Natural killer cell (primary cell): Measurements from ENCODE around the gene CD68. TPM values are rescaled to one million over a fixed set of nuclear protein-coding genes. Genes with fewer than 3 reads are reported as not detected.

ENCODE experiments used
- ATAC-seq, 3 donors: fragments of 150-1000 bp in 2 of 3; fragments of 200-7000 bp in 1 of 3; cut with Tn5 transposase; 1 replicate in 1 of 3; 2 replicates in 2 of 3; pipeline ENCODE4 v1.10.0; 2021; ENCODE audit warnings: mild to moderate bottlenecking in 2 of 3, moderate library complexity in 2 of 3
- DNase-seq, 2 donors: peaks; one replicate each; pipeline versions ENCODE4 v3.0.0 to v3.0.0-alpha.2; 2013 to 2021; ENCODE audit warnings: mixed read lengths in 1 of 2
- H3K27ac ChIP-seq: one replicate; pipeline ENCODE4 v1.5.1; 2013; ENCODE audit warnings: mild to moderate bottlenecking, low read length
- H3K27me3 ChIP-seq: one replicate; pipeline ENCODE4 v1.6.1; 2013; ENCODE audit warnings: low read length; ENCODE audit not compliant: control insufficient read depth, insufficient read depth
- H3K36me3 ChIP-seq: one replicate; pipeline ENCODE4 v1.6.1; 2013; ENCODE audit warnings: low read length; ENCODE audit not compliant: control insufficient read depth, insufficient read depth
- H3K4me1 ChIP-seq: one replicate; pipeline ENCODE4 v1.6.1; 2013; ENCODE audit warnings: low read length; ENCODE audit not compliant: control insufficient read depth, insufficient read depth
- H3K4me3 ChIP-seq: one replicate; pipeline ENCODE4 v1.5.1; 2013; ENCODE audit warnings: low read length
- H3K9me3 ChIP-seq: one replicate; pipeline ENCODE4 v1.6.1; 2013; ENCODE audit warnings: low read length; ENCODE audit not compliant: control insufficient read depth, insufficient read depth
- H3K27ac Mint-ChIP-seq, 2 donors: one replicate each; pipeline ENCODE4 v1.8.0; 2022; ENCODE audit warnings: mild to moderate bottlenecking in 2 of 2, mixed read lengths in 2 of 2, moderate library complexity in 1 of 2
- H3K27me3 Mint-ChIP-seq, 2 donors: one replicate each; pipeline ENCODE4 v1.8.0; 2022; ENCODE audit warnings: low read depth in 2 of 2, mixed read lengths in 2 of 2
- H3K36me3 Mint-ChIP-seq: one replicate; pipeline ENCODE4 v1.8.0; 2022; ENCODE audit warnings: mixed read lengths
- H3K4me1 Mint-ChIP-seq, 2 donors: one replicate each; pipeline ENCODE4 v1.8.0; 2022; ENCODE audit warnings: mixed read lengths in 2 of 2
- H3K4me3 Mint-ChIP-seq: one replicate; pipeline ENCODE4 v1.8.0; 2022; ENCODE audit warnings: mild to moderate bottlenecking, moderate library complexity, mixed read lengths
- H3K9me3 Mint-ChIP-seq, 2 donors: one replicate each; pipeline ENCODE4 v1.8.0; 2022; ENCODE audit warnings: mixed read lengths in 2 of 2
- CTCF ChIP-seq: fragments of 200-600 bp; IDR thresholded peaks from one replicate; pipeline ENCODE4 v1.8.0; 2022; ENCODE audit warnings: antibody characterized with exemption
- WGBS: methylation state at CpG from one replicate; pipeline ENCODE4 v1.1.7; 2013; ENCODE audit warnings: missing lambda C conversion rate; ENCODE audit not compliant: insufficient coverage; 5-methylcytosine and 5-hydroxymethylcytosine counted together
- intact Hi-C: fragments of 100-400 bp; cut with micrococcal nuclease; formaldehyde crosslinking; loops from one replicate; pipeline ENCODE4 v1.14.2; 2022
- total RNA-seq, 4 donors: library from RNA; stranded (reverse); fragments of 120-200 nt in 1 of 4; gene quantifications; one replicate each; pipeline versions ENCODE4 v1.2.3 to v1.2.4, GENCODE V29; 2013 to 2022

CD68 gene
- total RNA-seq, 3 donors from 2014 or later (not counting 1 experiment from before 2014, with no cell fraction given) = 1.4 to 24.7 (median 13.0) TPM

- H3K4me1 Mint-ChIP-seq = peaks cover 61 to 70% of the 10 kb centered on the region in 2 donors
- peaks cover 61% of the 10 kb centered on the region for H3K4me1 ChIP-seq
- intact Hi-C loops = no loop called here
- H3K27ac Mint-ChIP-seq = peak overlapping the region; percentile 98 to 100
- H3K27ac ChIP-seq = no peak overlapping the region
- peaks cover 50% of the 10 kb centered on the region for H3K36me3 ChIP-seq
- no peak for ATAC-seq
- H3K4me3 Mint-ChIP-seq = peak overlapping the region; percentile 21
- no peak for DNase-seq
- H3K9me3 ChIP-seq = no peaks in the 10 kb centered on the region
- WGBS = 82% methylated on average over 7 of the region's 7 CpGs
- no peak overlapping the region for H3K4me3 ChIP-seq
- no peaks in the 10 kb centered on the region for H3K9me3 Mint-ChIP-seq
- peaks cover 15% of the 10 kb centered on the region for H3K36me3 Mint-ChIP-seq
- no peak for TF ChIP-seq CTCF
- no peaks in the 10 kb centered on the region for H3K27me3 Mint-ChIP-seq
- H3K27me3 ChIP-seq = no peaks in the 10 kb centered on the region
These were observed 3.5 kb upstream of the CD68 start for GRCh38 chr17:7575959-7576358.

- 89% methylated on average over 14 of the region's 14 CpGs for WGBS
- no peaks in the 10 kb centered on the region for H3K27me3 ChIP-seq
These were observed 3.0 kb upstream of the CD68 start for GRCh38 chr17:7576432-7576937.

GRCh38 chr17:7577327-7578199 is 1.9 kb upstream of the CD68 start:
- Mint-ChIP-seq H3K4me1 (peaks cover 55 to 66% of the 10 kb centered on the region in 2 donors), H3K4me3 (no peak overlapping the region), H3K36me3 (peaks cover 15% of the 10 kb centered on the region), H3K27ac (peak overlapping the region; percentile 93 to 98), H3K27me3 (no peaks in the 10 kb centered on the region), H3K9me3 (no peaks in the 10 kb centered on the region)
- WGBS = 92% methylated on average over 17 of the region's 17 CpGs
- Histone ChIP-seq H3K9me3 (no peaks in the 10 kb centered on the region), H3K36me3 (peaks cover 49% of the 10 kb centered on the region), H3K27ac (no peak overlapping the region), H3K27me3 (no peaks in the 10 kb centered on the region), H3K4me1 (peaks cover 68% of the 10 kb centered on the region), H3K4me3 (no peak overlapping the region)
- intact Hi-C loops = no loop called here
- no peak for ATAC-seq
- no peak for DNase-seq
- TF ChIP-seq CTCF = no peak

More at GRCh38 chr17:7576432-7576937, 3.0 kb upstream of the CD68 start:
- H3K27ac Mint-ChIP-seq = peak overlapping the region; percentile 93 to 98
- H3K4me3 Mint-ChIP-seq = peak overlapping the region; percentile 21
- intact Hi-C loops = no loop called here
- Histone ChIP-seq H3K4me1 (peaks cover 66% of the 10 kb centered on the region), H3K36me3 (peaks cover 49% of the 10 kb centered on the region), H3K9me3 (no peaks in the 10 kb centered on the region), H3K27ac (no peak overlapping the region), H3K4me3 (no peak overlapping the region)
- no peaks in the 10 kb centered on the region for H3K27me3 Mint-ChIP-seq
- no peaks in the 10 kb centered on the region for H3K9me3 Mint-ChIP-seq
- DNase-seq (peak in 1 of 2 donors; percentile 21), ATAC-seq (no peak)
- H3K36me3 Mint-ChIP-seq = peaks cover 15% of the 10 kb centered on the region
- no peak for TF ChIP-seq CTCF
- peaks cover 60 to 69% of the 10 kb centered on the region in 2 donors for H3K4me1 Mint-ChIP-seq
